22Rv1 (cell line): Measurements from ENCODE around the gene TMEM229A.

Experiments used
- ZFX ChIP-seq: fragments of 450-650 bp; IDR thresholded peaks from 2 replicates; pipeline ENCODE4 v1.6.1; 2017; ENCODE audit warnings: antibody characterized with exemption, borderline replicate concordance
- TF ChIP-seq, protein P1 (sequence below): fragments of 450-650 bp; IDR thresholded peaks from 2 replicates; pipeline ENCODE4 v1.5.1; 2017; ENCODE audit warnings: mild to moderate bottlenecking

DNA sequence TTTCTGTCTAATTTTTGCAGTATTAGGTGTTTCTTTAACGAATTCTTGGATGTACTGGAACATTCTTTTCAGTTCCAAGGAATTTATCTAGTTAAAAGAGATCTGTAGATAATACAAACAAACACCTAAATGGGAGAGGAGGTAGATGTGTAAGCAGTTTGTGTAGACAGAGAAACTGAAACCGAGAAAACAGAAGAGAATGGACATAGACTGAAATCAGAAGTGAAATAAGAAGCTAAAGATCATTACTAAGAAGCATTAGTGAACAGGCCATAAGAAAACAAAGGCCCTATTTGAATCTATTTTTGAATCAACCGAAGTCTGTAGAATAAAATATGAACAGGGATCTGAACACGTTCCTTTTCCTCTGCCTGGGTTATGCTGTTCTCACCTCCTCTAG is 26.5 kb upstream of the TMEM229A start:
- TF ChIP-seq, protein P1, sequence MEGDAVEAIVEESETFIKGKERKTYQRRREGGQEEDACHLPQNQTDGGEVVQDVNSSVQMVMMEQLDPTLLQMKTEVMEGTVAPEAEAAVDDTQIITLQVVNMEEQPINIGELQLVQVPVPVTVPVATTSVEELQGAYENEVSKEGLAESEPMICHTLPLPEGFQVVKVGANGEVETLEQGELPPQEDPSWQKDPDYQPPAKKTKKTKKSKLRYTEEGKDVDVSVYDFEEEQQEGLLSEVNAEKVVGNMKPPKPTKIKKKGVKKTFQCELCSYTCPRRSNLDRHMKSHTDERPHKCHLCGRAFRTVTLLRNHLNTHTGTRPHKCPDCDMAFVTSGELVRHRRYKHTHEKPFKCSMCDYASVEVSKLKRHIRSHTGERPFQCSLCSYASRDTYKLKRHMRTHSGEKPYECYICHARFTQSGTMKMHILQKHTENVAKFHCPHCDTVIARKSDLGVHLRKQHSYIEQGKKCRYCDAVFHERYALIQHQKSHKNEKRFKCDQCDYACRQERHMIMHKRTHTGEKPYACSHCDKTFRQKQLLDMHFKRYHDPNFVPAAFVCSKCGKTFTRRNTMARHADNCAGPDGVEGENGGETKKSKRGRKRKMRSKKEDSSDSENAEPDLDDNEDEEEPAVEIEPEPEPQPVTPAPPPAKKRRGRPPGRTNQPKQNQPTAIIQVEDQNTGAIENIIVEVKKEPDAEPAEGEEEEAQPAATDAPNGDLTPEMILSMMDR = no peak
- no peak for TF ChIP-seq ZFX
